Heart left ventricle (tissue), 13 donors: ENCODE data around the gene KANSL1.
"Not testable (repeated sequence)": the region's sequence is repeated elsewhere in the genome, so short reads cannot be mapped to it uniquely, and the experiment has no call there.

Experiments
- CTCF ChIP-seq, 12 donors: fragments of 200-600 bp; sonication (generic) in 4 of 12; IDR thresholded peaks; one replicate each; pipeline versions ENCODE4 v1.5.0 to v1.8.0; 2018 to 2022; ENCODE audit warnings: antibody characterized with exemption in 12 of 12, mild to moderate bottlenecking in 5 of 12
- POLR2A ChIP-seq, 2 donors: fragments of 450-650 bp; IDR thresholded peaks; one replicate each; pipeline ENCODE4 v1.6.1; 2017; ENCODE audit warnings: antibody characterized with exemption in 2 of 2, mild to moderate bottlenecking in 2 of 2, moderate library complexity in 2 of 2
- donor health status: ischemic (EF 13 %, LVEDD 7.1; RV severe dilation, severe dysfunction).
- donor health status: DM: no; HTN: yes; CAD: no.
- donor health status: DM: no; HTN: no; CAD: no.
- donor health status: ischemic (EF 25% LVEDD 6.9; RV normal size, moderate dysfunction).
- donor health status: ischemic (EF 25% LVEDD 5.7; RV mildly dilated, moderate dysfunction).
- donor health status: ischemic (EF 35%, LVEDD 5.7; RV mildly dilated, moderate dysfunction).
- donor health status: nonischemic (EF 11% LVEDD 7.7; RV severe dilation, severe dysfunction).
- donor health status: DM: yes; HTN: yes; CAD: no.
- donor health status: PGD.
- donor health status: ischemic (EF 29% LVEDD 5.4; RV normal size, mild dysfunction).
- donor health status: nonischemic (EF 23%, LVEDD 6.1; RV moderate dilation, normal function).

GRCh38 chr17:46225274-46225794 lies 32.1 kb upstream of the KANSL1 start:
- not testable (repeated sequence) for TF ChIP-seq CTCF, POLR2A (IDR thresholded peaks at IDR 0.05)
